Calu3 (cell line): ENCODE data around the gene DNASE1L1. TPM values are rescaled to one million over a fixed set of nuclear protein-coding genes. Genes with fewer than 3 reads are reported as not detected.

ENCODE experiments used
- BruUV-seq: library from RNA; stranded (reverse); fragments of 400-500 nt; replicated peaks from 2 replicates; lab custom pipeline; 2021; lab: Mats Ljungman, UMichigan
- CTCF ChIA-PET: fragments of 300-600 bp; sonication (Branson Sonifier 250); formaldehyde crosslinking; loops from one replicate; lab custom pipeline; 2022; ENCODE audit warnings: antibody characterized with exemption; lab: Charles Lee
- DNase-seq: peaks from one replicate; pipeline ENCODE4 v3.0.0; 2022
- H3K27ac Mint-ChIP-seq: one replicate; pipeline ENCODE4 v1.8.0; 2022; ENCODE audit warnings: mixed read lengths; ENCODE audit not compliant: unreplicated experiment
- H3K27me3 Mint-ChIP-seq: one replicate; pipeline ENCODE4 v1.8.0; 2022; ENCODE audit warnings: mixed read lengths; ENCODE audit not compliant: unreplicated experiment
- H3K36me3 Mint-ChIP-seq: one replicate; pipeline ENCODE4 v1.8.0; 2022; ENCODE audit warnings: mild to moderate bottlenecking, moderate library complexity, mixed read lengths; ENCODE audit not compliant: insufficient read depth, unreplicated experiment
- H3K4me1 Mint-ChIP-seq: one replicate; pipeline ENCODE4 v1.8.0; 2022; ENCODE audit warnings: mild to moderate bottlenecking, low read depth, mixed read lengths; ENCODE audit not compliant: unreplicated experiment
- H3K4me3 Mint-ChIP-seq: one replicate; pipeline ENCODE4 v1.8.0; 2022; ENCODE audit warnings: mild to moderate bottlenecking, low read depth, moderate library complexity, mixed read lengths; ENCODE audit not compliant: unreplicated experiment
- H3K9me3 Mint-ChIP-seq: one replicate; pipeline ENCODE4 v1.8.0; 2022; ENCODE audit warnings: low read depth, mixed read lengths; ENCODE audit not compliant: unreplicated experiment
- CTCF ChIP-seq: fragments of 200-600 bp; IDR thresholded peaks from one replicate; pipeline ENCODE4 v1.8.0; 2022; ENCODE audit warnings: antibody characterized with exemption; ENCODE audit not compliant: unreplicated experiment
- intact Hi-C: fragments of 100-400 bp; cut with micrococcal nuclease; formaldehyde crosslinking; loops from one replicate; pipeline ENCODE4 v1.10.0; 2022; ENCODE audit not compliant: unreplicated experiment
- total RNA-seq: library from RNA; stranded (reverse); gene quantifications from 2 replicates; pipeline ENCODE4 v1.2.3, GENCODE V29; 2022

The DNASE1L1 gene
- total RNA-seq, 1 experiment from 2014 or later, result 30.6 TPM

DNA sequence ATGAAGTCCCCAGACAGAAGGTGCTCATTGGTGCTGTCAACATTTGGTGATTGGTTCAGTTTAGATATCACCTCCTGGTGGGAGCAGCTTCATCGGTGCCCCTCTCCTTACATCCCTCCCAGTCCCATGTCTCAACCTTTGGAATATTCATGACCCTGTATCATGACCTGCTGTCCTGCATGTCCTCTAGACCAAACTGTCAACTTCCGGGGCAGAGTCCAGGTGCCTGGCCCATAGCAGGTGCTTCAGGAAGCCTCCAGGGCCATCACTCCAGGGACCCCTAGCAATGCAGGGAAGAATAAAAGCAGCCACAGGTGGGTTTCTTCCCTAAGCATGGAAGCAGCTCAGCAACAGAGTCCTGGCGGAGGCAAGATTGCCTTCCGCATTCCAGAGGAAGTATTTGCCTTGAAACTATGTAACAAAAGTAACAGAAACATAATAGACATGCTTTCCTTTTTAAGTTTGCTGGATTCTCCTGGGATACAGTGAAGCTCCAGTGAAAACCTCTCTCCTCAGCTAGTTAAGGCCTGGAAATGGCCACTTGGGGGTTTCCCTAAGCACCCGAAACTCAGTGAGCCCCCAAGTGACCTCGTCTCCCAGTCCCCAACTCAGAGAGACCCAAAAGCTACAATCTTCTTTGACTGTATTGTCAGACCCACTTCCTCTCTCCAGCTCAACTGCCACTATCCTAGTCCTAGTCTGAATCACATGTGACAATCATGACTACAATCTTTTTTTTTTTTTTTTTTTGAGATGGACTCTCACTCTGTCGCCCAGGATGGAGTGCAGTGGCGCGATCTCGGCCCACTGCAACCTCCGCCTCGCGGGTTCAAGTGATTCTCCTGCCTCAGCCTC, 18.1 kb upstream of the DNASE1L1 start:
- H3K4me3 Mint-ChIP-seq, result peak overlapping the region; percentile 79
- CTCF ChIA-PET, result interaction anchor here (0.7 kb wide), 1 partner anchor 23 kb away, joined by 3 read pairs; no protein-coding TSS in a partner anchor
- H3K9me3 Mint-ChIP-seq, result no peaks in the 10 kb centered on the region

GRCh38 chrX:154420402-154420756, 11.3 kb upstream of the DNASE1L1 start:
- no peak overlapping the region for H3K27ac Mint-ChIP-seq
- no peaks in the 10 kb centered on the region for H3K9me3 Mint-ChIP-seq
- peaks cover 30% of the 10 kb centered on the region for H3K36me3 Mint-ChIP-seq
- no peaks in the 10 kb centered on the region for H3K27me3 Mint-ChIP-seq
- intact Hi-C loops, result no loop called here
- H3K4me1 Mint-ChIP-seq, result no peaks in the 10 kb centered on the region
- DNase-seq, result no peak
- H3K4me3 Mint-ChIP-seq, result no peak overlapping the region
- CTCF ChIA-PET, result no interaction called here
- no peak for TF ChIP-seq CTCF
- BruUV-seq, result no TSS peak

More for the DNA sequence above, 18.1 kb upstream of the DNASE1L1 start:
- Mint-ChIP-seq H3K4me1 (peaks cover 24% of the 10 kb centered on the region), H3K36me3 (peaks cover 44% of the 10 kb centered on the region), H3K27me3 (no peaks in the 10 kb centered on the region), H3K27ac (no peak overlapping the region)
- DNase-seq, result no peak
- intact Hi-C loops, result no loop called here
- BruUV-seq, result no TSS peak
- no peak for TF ChIP-seq CTCF

DNA sequence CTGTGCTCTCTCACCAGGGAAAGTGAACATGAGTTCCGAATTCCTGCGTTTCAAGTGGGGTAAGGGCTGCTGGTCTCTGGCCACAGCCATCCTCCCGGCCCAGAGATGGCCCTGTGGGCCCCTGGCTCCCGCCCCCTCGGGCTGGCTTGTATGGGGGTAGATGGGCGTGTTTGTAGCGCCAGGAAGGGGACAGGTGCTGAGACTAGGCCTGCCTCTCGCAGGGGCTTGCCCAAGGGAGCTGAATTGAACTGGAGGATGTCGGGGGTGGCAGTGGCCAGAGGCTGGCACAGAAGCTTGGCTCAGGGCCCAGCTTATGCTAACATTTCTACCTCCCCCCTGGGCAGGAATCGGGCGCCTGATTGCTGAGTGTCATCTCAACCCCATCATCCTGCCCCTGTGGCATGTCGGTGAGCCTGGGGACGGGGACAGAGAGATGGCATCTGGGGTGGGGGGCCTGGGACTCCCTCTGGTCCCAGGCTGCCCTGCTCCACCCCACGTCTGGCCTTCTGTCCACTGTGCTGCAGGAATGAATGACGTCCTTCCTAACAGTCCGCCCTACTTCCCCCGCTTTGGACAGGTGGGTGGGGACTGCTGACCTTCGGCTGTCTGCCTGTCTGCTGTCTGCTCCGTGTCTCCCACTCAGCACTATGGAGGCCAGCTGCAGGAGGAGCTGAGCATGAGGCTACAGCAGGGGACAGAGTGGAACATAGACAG, 10.8 kb upstream of the DNASE1L1 start:
- CTCF ChIA-PET, result no interaction called here
- H3K36me3 Mint-ChIP-seq, result peaks cover 30% of the 10 kb centered on the region

DNA sequence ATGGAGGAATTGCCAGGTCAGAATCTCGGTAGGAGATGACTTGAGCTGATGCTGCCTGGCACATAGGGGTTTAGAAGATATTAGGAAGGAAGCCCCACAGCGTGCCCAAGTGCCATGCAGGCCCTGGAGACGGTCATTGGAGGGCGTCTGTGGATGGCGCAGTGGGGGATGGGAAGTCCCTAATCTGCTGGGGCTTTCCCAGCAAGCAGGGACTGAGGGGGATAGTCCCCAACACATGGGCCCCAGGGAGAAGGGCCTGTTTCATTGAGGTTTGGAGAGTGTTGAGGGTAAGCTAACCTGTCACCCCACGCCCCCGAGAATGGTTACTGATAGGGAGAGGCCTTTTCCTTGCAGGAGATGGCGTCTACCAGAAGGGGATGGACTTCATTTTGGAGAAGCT, 10.1 kb upstream of the DNASE1L1 start:
- Mint-ChIP-seq H3K4me1 (no peaks in the 10 kb centered on the region), H3K9me3 (no peaks in the 10 kb centered on the region), H3K27me3 (no peaks in the 10 kb centered on the region), H3K4me3 (no peak overlapping the region), H3K36me3 (peaks cover 27% of the 10 kb centered on the region), H3K27ac (no peak overlapping the region)
- TF ChIP-seq CTCF, result no peak
- intact Hi-C loops, result no loop called here
- DNase-seq, result no peak
- CTCF ChIA-PET, result no interaction called here
- no TSS peak for BruUV-seq

More for the DNA sequence above, 10.8 kb upstream of the DNASE1L1 start:
- Mint-ChIP-seq H3K9me3 (no peaks in the 10 kb centered on the region), H3K4me1 (no peaks in the 10 kb centered on the region), H3K27me3 (no peaks in the 10 kb centered on the region), H3K4me3 (no peak overlapping the region), H3K27ac (no peak overlapping the region)
- no TSS peak for BruUV-seq
- intact Hi-C loops, result no loop called here
- TF ChIP-seq CTCF, result no peak
- DNase-seq, result no peak
